Left ventricle myocardium superior (tissue), 1 donor: ENCODE results near the gene ATRIP. TPM values are rescaled to one million over a fixed set of nuclear protein-coding genes. Genes with fewer than 3 reads are reported as not detected.

ENCODE experiments used
- ATAC-seq: fragments of 200-7000 bp; cut with Tn5 transposase; one replicate; pipeline ENCODE4 v1.9.1; 2020; ENCODE audit warnings: mild to moderate bottlenecking, moderate library complexity
- DNase-seq: peaks from one replicate; pipeline ENCODE4 v3.0.0-alpha.2; 2020
- intact Hi-C: fragments of 100-400 bp; cut with micrococcal nuclease; formaldehyde crosslinking; loops from one replicate; pipeline ENCODE4 v1.11.0; 2022
- total RNA-seq: library from RNA; stranded (reverse); fragmentation: NEBNext Ultra II Directional; extraction: Animal tissue kit (Norgen Biotek cat#: 25700); gene quantifications from one replicate; pipeline ENCODE4 v1.2.1, GENCODE V29; 2021
- donor health status: DM: no; HTN: yes; CAD: no; lungs with severe emphysema.

The ATRIP gene
- total RNA-seq, 1 donor from 2014 or later: 4.9 TPM

DNA sequence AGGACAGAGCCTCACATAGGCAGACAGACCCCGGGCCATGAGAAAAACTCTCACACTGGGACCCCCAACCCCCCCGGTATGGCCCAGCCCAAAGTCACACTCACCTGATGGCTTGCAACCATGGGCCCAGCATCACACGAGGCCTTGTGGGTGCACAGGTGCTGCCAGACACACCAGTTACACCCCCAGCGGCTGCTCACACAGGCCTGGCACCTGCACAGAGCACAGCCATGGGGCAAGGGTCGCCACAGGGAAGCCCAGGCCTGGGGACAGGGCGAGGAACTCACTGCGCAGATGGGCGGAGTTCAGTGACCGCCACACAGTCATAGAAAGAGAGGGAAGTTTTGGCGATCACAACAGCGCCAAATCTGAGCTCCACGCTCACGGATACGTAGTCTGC is 26.0 kb upstream of the ATRIP start:
- no peak for ATAC-seq
- DNase-seq: no peak
- intact Hi-C loops: no loop called here

DNA sequence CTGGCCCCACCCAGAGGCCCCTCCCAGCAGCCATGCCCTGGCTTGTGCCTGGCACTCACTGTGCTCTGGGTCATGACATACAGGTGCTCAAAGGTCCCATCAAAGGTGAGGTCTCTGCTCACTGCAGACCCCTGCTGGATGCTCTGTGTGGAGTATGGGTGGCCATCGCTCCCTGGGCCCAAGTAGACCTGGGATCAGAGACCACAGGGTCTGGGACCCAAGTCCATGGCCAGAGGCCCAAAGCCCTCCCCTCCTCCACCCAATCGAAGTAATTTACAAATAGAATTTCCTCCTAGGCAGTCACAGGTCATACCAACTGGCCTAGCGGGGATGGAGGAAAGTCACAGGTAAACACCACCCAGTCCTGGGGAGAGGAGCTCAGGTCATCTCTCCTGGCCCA is 24.3 kb upstream of the ATRIP start:
- intact Hi-C loops: no loop called here
- ATAC-seq (no peak), DNase-seq (no peak)

GRCh38 chr3:48422681-48423080 is 23.9 kb upstream of the ATRIP start:
- intact Hi-C loops: no loop called here
- DNase-seq (no peak), ATAC-seq (no peak)

DNA sequence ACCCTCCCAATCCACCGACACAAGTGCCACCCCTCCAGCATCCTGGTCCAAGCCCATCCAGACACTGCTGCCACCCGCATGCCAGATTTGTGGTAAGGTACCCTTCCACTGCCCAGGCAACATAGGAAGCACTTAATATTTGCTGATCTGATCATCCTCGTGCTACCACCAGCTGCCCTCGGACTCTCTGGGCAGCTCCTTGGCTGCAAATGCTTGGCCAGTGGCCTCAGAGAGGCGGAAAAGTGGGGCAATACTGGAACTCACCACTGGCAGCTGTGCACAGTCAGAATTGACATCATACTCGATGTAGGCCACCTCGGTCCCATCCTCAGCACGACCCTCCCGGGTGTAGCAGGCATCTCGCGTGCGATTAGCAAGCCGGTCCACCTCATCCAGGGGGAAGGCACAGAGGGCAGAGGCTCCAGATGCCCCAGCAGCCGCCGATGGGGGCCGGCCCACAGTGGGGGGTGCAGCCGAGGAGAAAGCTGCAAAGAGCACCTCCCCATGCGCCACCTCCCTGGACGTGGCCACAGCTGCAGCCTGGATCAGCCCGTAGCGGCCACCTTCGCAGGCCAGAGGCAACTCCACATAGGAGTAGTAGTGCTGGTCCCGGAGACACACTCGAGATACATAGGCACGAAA is 23.2 kb upstream of the ATRIP start:
- ATAC-seq (no peak), DNase-seq (no peak)
- intact Hi-C loops: no loop called here

DNA sequence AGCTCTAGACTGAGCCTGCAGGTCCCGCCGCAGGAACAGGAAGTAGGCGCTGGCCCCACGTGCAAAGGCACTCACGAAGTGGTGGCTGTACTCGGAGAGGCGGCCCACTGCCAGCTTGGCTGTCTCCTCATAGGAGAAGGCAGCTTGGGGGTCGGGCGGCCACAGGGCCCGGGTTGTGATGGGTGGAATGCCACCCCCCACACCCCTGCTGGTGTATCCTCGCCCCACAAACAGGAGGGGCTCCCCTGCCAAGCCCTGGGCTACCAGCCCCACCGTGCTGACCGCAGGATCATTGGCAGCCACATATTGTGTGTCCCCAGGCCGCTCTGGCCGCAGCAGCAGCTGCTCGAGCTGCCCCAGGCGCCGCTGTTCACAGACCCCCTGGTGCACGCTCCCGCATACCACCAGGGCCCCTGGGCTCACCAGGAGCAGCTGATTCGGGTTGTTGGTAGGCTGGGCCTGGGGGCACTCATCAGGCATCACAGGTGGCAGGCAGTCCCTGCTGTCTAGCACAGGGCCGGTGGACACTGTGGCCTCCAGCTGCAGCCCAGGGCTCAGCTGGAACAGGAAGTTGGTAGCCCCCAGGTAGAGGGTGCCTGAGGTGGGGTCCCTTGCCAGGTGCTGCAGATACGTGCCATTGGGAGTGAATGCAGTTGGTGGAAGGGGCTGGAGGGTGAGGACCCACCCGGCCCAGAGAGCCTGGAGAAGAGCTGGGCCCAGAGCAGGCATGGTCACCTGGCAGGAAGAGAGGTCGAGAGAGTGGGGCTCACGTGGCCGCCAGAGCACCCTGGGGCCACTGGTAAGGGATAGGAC is 22.4 kb upstream of the ATRIP start:
- DNase-seq (no peak), ATAC-seq (no peak)
- intact Hi-C loops: no loop called here

DNA sequence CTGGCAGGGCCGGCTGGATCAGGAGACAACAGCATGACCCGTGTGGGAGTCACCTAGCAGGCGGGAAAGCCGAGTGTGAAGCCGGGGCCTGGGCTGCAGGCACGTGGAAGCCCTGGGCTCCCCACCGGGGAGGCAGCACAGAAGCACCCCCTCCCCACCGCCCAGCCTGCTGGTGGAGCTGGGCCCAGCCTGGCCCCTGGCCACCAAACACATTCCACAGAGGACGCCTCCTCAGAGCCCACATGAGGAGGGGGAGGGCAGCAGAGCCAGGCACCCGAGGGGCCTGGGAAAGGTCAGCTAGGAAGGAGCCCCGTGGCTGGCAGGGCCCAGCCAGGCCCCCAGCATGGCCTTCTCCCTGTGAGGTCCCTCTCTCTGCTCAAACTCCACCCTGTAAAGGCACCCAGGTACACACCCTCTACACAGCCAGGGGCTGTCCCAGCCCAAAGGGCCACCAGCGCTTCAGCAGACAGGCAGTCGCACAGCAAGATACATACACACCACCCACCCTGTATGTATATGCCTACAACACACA is 21.2 kb upstream of the ATRIP start:
- intact Hi-C loops: no loop called here
- ATAC-seq (peak; percentile 51), DNase-seq (peak; percentile 75)

DNA sequence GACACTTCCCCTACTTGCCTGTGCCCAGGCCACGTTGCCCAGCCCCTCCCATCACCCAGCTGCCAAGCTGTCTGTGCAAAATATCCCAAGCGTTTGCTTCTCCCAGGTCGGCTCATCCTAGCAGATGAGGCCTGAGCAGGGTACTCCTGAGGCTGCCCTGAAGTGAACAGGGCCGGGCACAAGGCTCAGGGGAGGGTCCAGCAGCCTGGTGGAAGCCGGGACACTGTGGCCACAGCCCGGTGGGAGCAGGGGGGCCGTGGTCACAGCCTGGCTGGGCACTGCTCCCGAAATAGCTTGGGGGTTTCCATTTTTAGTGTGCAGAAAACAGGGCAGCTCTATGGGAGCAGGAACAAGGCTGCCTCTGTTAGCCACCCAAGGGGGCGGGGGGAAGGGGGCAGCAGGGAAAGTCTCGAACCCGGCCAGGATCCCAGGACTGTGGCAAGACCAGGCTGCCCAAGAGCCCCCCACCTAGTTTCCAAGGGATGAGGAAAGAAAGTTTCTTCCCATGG is 20.1 kb upstream of the ATRIP start:
- intact Hi-C loops: no loop called here
- DNase-seq: peak; percentile 84
- ATAC-seq: peak; percentile 75

DNA sequence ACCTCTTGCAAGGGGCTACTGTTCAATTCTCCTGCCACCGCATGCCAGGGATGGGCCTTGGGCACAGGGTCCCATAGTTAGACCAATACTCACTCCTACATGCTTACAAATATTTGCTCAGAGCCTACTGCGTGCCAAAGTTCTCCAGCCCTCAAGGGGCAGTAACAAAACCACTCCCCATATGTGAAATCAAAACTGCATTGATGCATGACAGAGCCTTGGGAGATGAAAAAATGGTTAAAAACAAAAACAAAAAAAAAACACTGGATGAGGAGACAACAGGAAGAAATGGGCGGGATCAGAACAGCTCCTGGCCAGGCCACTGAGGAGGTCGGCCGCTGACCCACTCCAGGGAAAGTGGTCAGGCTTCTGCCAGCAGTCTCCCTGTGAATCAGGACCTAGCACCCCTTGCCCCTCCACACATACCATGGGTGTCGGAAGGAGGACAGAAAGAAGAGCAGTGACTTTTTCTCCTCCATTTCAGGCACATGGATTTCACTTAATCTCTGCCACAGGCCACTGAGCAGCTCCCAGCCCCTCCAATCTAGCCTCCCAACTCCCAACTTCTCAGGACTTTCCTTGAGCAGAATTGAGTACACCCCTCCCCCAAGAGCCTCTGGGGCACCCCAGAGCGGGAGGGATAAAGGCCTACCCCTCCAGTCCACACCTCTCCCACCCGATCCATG is 19.4 kb upstream of the ATRIP start:
- DNase-seq (peak; percentile 35), ATAC-seq (no peak)
- intact Hi-C loops: no loop called here

DNA sequence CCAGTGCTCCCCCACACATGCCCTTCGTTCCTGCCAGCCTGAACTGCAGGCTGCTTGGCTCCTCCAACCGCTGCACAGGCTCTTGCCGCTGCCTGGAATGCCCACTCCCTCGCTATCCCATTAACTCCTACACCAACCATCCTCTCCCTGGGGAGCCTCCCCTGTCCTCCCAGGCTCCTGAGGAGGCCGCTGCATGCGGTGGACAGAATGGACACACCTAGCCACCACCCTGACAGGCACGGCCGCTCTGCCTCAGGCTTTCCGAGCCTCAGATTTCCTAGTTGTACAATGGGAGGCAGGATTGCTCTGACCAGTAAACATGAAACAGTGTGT is 18.9 kb upstream of the ATRIP start:
- intact Hi-C loops: no loop called here
- DNase-seq (peak; percentile 37), ATAC-seq (peak; percentile 17)

DNA sequence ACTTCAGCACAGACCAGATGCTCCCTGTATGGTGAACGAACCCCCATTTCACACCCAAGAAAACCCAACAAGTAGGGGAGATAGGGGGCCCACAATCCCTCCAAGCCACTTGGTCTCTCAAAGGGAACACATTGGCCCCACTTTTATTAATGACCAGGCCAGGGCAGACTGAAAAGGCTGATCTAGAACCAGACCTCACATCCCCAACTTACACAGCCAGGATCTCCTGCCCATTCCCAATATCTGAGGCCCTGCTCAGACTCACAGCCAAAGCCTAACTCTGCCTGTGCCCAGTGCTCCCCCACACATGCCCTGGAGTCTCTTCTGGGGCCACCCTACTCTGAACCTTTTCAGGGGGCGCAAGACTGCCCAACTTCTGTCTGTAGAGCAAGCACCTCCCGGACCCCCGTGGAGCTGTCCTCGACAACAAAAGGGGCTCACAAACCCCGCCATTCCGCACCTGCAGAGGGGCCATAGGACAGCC is 18.4 kb upstream of the ATRIP start:
- intact Hi-C loops: no loop called here
- DNase-seq (no peak), ATAC-seq (no peak)

DNA sequence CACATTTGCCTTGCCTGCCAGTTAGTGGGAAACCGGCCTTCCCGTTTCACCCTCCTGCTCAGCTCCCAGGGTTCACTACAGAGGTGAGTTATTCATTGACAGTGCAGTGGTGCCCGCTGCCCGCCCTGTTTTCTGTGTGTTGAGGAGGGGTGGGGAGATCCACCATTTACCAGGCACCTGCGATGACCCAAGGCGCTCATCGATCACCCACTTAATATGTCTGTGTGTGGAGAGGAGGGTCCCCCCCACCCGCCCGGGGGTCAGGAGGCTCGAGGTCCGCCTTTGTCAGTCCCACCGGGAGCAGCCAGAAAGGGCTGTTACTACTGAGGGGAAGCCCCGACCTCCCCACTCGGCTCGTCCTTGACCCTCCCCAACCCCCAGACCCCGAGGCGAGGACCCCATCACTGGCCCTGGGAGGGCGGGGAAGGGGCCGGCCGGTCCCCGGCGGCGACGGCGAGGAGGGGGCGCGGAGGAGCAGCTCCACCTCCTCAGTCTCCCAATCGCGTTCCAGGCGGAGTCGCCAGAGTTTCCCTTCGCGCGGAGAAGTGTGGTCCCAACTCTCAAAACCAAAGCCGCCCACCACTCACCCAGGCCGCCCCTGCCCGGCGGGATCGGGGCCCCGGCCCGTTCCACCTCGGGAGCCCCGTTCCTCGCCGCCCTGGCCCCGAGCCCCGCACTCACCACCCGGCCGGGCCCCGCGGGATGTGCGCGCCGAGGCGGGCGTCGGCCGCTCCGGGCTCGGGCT is 17.8 kb upstream of the ATRIP start:
- peak; percentile 16 for ATAC-seq
- DNase-seq: peak; percentile 63
- intact Hi-C loops: no loop called here

- DNase-seq: peak; percentile 71
- peak; percentile 23 for ATAC-seq
- intact Hi-C loops: no loop called here
Measured at GRCh38 chr3:48429317-48429959, 17.1 kb upstream of the ATRIP start.

DNA sequence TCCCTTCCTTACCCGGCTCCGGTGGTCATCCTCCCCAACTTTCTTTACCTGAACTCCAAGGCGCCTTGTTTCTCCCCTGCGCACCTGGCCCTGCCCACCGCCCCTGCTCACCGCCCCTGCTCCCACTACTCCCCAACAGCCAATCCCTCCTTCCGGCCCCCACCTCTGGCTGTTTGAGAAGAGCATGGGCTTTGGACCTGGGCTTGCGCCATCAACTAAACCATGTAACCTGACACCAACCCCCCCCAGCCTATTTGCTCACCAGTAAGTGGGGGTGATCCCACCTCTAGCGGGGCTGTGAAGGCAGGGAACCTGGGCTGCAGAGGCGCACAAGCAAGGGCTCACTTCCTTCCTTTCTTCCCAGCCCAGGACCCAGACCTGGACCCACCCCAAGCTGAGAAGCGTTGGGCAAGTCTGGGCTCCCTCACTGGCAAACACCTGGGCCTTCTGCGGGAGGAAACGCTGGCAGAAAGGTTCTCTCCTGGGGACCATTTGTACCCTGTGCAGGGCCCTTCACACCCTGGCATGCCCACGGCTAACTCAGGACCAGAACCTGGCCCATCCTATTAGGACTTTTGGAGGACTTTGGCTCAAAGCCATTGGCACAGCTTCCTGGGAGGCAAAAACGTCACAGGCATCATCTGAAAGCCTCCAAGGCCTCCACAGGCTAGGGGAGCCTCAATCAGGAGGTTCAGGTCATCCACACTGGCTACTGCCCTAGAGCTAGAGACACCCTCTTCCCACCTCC is 16.4 kb upstream of the ATRIP start, which contains the start of gene PLXNB1:
Gene PLXNB1 (minus strand): TSS at position 127 of the 748 bp plus-strand sequence. CDS start 5,475 bp downstream, outside the sequence.
- intact Hi-C loops: loop anchor here (10.0 kb wide), 1 partner anchor 155 kb away; no protein-coding TSS in a partner anchor
- peak; percentile 2 for ATAC-seq
- peak; percentile 56 for DNase-seq

DNA sequence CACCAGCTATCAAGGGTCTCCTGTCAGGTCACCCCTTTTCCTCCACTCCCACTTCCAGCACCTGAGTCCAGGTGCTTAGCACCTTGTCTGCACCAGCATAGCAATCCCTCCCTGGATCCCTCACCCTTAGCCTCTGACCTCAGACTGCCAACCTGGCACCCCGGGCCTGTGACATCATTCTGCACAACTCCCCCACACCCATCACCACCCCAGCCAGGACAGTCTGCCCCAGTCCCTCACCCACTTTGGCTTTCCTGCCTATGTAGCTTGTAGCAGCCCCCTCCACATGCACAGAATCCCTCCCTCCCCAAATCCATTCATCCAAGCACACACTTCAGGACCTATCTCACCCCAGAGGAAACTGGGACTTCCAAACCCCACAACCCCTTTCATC is 15.8 kb upstream of the ATRIP start:
- DNase-seq (no peak), ATAC-seq (no peak)
- intact Hi-C loops: loop anchor here (10.0 kb wide), 1 partner anchor 156 kb away; no protein-coding TSS in a partner anchor

DNA sequence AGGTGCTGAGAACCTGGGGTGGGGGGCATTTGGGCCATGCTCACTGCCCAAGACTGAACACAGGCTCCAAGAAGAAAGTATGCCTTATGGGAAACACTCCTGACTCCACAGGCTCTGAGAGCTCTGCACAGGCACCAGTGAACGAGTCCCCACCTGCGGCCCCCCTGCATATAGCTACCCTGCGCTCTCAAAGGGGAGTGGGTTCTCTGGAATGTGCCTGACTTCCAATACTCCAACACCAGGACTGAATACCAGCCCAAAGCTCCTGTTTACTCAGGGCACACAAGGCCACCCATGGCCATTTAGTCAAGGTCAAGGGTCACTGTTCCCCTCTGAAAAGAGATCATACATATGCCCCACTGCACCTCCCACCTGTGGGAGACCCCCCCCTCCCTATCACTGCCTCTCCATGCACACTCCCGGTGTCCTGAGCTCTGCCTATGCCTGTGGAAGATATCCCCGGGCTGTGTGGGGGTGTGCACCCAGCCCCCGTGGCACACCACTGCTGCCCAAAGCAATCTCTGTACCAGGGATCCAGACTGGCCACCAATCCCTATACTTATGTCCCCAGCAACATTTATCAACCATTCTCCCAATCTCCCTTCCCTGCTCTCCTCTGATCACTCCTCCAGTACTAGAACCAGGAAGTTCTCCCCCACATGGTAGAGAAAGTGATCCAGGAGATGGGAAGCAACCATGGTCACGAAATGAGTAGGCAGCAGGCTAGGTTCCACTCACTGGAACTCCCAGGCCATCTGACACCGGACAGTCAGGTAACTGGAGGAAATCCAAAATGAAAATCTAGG is 15.1 kb upstream of the ATRIP start:
- intact Hi-C loops: loop anchor here (10.0 kb wide), 1 partner anchor 157 kb away; no protein-coding TSS in a partner anchor
- no peak for DNase-seq
- no peak for ATAC-seq

- intact Hi-C loops: loop anchor here (10.0 kb wide), 1 partner anchor 158 kb away; no protein-coding TSS in a partner anchor
- ATAC-seq (no peak), DNase-seq (no peak)
Measured at GRCh38 chr3:48432411-48433371, 13.8 kb upstream of the ATRIP start.
